ENCODE measurements around the gene GOLIM4.
"Not testable (repeated sequence)": the region's sequence is repeated elsewhere in the genome, so short reads cannot be mapped to it uniquely, and the experiment has no call there.

GOLIM4 gene

GRCh38 chr3:168056398-168057230 lies 39.1 kb downstream of the GOLIM4 start:
- in situ Hi-C loops (cut with HindIII; ENCODE audit: low pct_ligation_motif_present, low pct_unique_long_range_greater_than_20kb, low sequenced_read_pairs) = not testable (repeated sequence)

GRCh38 chr3:168054447-168054846 lies 41.3 kb downstream of the GOLIM4 start:
- in situ Hi-C loops (cut with HindIII; ENCODE audit: low pct_ligation_motif_present, low pct_unique_long_range_greater_than_20kb, low sequenced_read_pairs) = no loop called here
- DNase-seq = no peak

More at GRCh38 chr3:168056398-168057230, 39.1 kb downstream of the GOLIM4 start:
- not testable (repeated sequence) for DNase-seq

- no peak for DNase-seq
- in situ Hi-C loops (cut with HindIII; ENCODE audit: low pct_ligation_motif_present, low pct_unique_long_range_greater_than_20kb, low sequenced_read_pairs) = no loop called here
Measured at GRCh38 chr3:168053115-168053514, 42.6 kb downstream of the GOLIM4 start.

- no peak for DNase-seq
- in situ Hi-C loops (cut with HindIII; ENCODE audit: low pct_ligation_motif_present, low pct_unique_long_range_greater_than_20kb, low sequenced_read_pairs) = no loop called here
Measured at GRCh38 chr3:168052515-168052914, 43.2 kb downstream of the GOLIM4 start.

GRCh38 chr3:168051531-168052471 lies 43.9 kb downstream of the GOLIM4 start:
- DNase-seq = no peak
- in situ Hi-C loops (cut with HindIII; ENCODE audit: low pct_ligation_motif_present, low pct_unique_long_range_greater_than_20kb, low sequenced_read_pairs) = no loop called here

- in situ Hi-C loops (cut with HindIII; ENCODE audit: low pct_ligation_motif_present, low pct_unique_long_range_greater_than_20kb, low sequenced_read_pairs) = no loop called here
- DNase-seq = no peak
Measured at GRCh38 chr3:168051070-168051469, 44.7 kb downstream of the GOLIM4 start.

GRCh38 chr3:168049367-168049974 lies 46.3 kb downstream of the GOLIM4 start:
- in situ Hi-C loops (cut with HindIII; ENCODE audit: low pct_ligation_motif_present, low pct_unique_long_range_greater_than_20kb, low sequenced_read_pairs) = no loop called here
- DNase-seq = no peak

- no peak for DNase-seq
- in situ Hi-C loops (cut with HindIII; ENCODE audit: low pct_ligation_motif_present, low pct_unique_long_range_greater_than_20kb, low sequenced_read_pairs) = no loop called here
Measured at GRCh38 chr3:168048414-168049330, 47.1 kb downstream of the GOLIM4 start.

- no peak for DNase-seq
- in situ Hi-C loops (cut with HindIII; ENCODE audit: low pct_ligation_motif_present, low pct_unique_long_range_greater_than_20kb, low sequenced_read_pairs) = no loop called here
Measured at GRCh38 chr3:168047936-168048335, 47.8 kb downstream of the GOLIM4 start.

- DNase-seq = peak; percentile 83
- in situ Hi-C loops (cut with HindIII; ENCODE audit: low pct_ligation_motif_present, low pct_unique_long_range_greater_than_20kb, low sequenced_read_pairs) = no loop called here
Measured at GRCh38 chr3:168047190-168047795, 48.4 kb downstream of the GOLIM4 start.

- in situ Hi-C loops (cut with HindIII; ENCODE audit: low pct_ligation_motif_present, low pct_unique_long_range_greater_than_20kb, low sequenced_read_pairs) = no loop called here
- no peak for DNase-seq
Measured at GRCh38 chr3:168044049-168044448, 51.7 kb downstream of the GOLIM4 start.

GRCh38 chr3:168040607-168041208 lies 55.0 kb downstream of the GOLIM4 start:
- DNase-seq = peak; percentile 46

GRCh38 chr3:168037020-168037419 lies 58.7 kb downstream of the GOLIM4 start:
- in situ Hi-C loops (cut with HindIII; ENCODE audit: low pct_ligation_motif_present, low pct_unique_long_range_greater_than_20kb, low sequenced_read_pairs) = no loop called here
- no peak for DNase-seq

More at GRCh38 chr3:168040607-168041208, 55.0 kb downstream of the GOLIM4 start:
- in situ Hi-C loops (cut with HindIII; ENCODE audit: low pct_ligation_motif_present, low pct_unique_long_range_greater_than_20kb, low sequenced_read_pairs) = no loop called here

- no peak for DNase-seq
- in situ Hi-C loops (cut with HindIII; ENCODE audit: low pct_ligation_motif_present, low pct_unique_long_range_greater_than_20kb, low sequenced_read_pairs) = no loop called here
Measured at GRCh38 chr3:168036619-168037018, 59.1 kb downstream of the GOLIM4 start.

GRCh38 chr3:168034152-168034928 lies 61.4 kb downstream of the GOLIM4 start:
- peak; percentile 33 for DNase-seq
- in situ Hi-C loops (cut with HindIII; ENCODE audit: low pct_ligation_motif_present, low pct_unique_long_range_greater_than_20kb, low sequenced_read_pairs) = no loop called here

- no peak for DNase-seq
- in situ Hi-C loops (cut with HindIII; ENCODE audit: low pct_ligation_motif_present, low pct_unique_long_range_greater_than_20kb, low sequenced_read_pairs) = no loop called here
Measured at GRCh38 chr3:168030577-168030976, 65.1 kb downstream of the GOLIM4 start.

All from ACHN (cell line).